HL-60/S4 treated with phorbol 12-myristate 13-acetate at 8.2 ng/mL for 4 days and 3 days (cell line): ENCODE results near the gene ACSM2B.
"Not testable (repeated sequence)": the region's sequence is repeated elsewhere in the genome, so short reads cannot be mapped to it uniquely, and the experiment has no call there.

Experiments
- in situ Hi-C: fragments of 300-500 bp; cut with MboI; formaldehyde crosslinking; loops from 2 replicates; pipeline ENCODE4 v1.15.0; 2022; ENCODE audit warnings: low sequenced_read_pairs

The ACSM2B gene, protein sequence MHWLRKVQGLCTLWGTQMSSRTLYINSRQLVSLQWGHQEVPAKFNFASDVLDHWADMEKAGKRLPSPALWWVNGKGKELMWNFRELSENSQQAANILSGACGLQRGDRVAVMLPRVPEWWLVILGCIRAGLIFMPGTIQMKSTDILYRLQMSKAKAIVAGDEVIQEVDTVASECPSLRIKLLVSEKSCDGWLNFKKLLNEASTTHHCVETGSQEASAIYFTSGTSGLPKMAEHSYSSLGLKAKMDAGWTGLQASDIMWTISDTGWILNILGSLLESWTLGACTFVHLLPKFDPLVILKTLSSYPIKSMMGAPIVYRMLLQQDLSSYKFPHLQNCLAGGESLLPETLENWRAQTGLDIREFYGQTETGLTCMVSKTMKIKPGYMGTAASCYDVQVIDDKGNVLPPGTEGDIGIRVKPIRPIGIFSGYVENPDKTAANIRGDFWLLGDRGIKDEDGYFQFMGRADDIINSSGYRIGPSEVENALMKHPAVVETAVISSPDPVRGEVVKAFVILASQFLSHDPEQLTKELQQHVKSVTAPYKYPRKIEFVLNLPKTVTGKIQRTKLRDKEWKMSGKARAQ

DNA sequence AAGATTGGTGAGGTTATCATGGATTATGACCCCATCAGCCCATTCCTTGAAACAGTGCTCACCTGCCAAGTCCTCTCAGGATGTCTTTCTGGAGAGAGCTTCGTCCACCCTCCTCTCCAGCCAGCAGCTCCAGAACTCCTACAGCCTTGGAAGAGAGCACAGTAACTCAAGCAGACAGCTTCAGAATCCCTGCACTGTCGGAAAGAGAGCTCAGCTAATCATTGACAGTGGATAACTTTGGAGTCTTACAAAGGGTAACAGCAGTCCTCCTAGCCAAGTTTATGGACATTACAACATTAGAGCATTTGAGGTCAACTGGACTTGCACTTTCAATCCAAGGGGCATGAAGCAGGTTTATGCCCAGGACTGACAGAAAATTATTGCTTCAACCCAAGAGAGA lies at the start of gene ACSM2B:
TSS of gene ACSM2B (minus strand) at position 223 of the 400 bp plus-strand sequence. CDS start 11,522 bp downstream, outside the sequence.
- in situ Hi-C loops: not testable (repeated sequence)

DNA sequence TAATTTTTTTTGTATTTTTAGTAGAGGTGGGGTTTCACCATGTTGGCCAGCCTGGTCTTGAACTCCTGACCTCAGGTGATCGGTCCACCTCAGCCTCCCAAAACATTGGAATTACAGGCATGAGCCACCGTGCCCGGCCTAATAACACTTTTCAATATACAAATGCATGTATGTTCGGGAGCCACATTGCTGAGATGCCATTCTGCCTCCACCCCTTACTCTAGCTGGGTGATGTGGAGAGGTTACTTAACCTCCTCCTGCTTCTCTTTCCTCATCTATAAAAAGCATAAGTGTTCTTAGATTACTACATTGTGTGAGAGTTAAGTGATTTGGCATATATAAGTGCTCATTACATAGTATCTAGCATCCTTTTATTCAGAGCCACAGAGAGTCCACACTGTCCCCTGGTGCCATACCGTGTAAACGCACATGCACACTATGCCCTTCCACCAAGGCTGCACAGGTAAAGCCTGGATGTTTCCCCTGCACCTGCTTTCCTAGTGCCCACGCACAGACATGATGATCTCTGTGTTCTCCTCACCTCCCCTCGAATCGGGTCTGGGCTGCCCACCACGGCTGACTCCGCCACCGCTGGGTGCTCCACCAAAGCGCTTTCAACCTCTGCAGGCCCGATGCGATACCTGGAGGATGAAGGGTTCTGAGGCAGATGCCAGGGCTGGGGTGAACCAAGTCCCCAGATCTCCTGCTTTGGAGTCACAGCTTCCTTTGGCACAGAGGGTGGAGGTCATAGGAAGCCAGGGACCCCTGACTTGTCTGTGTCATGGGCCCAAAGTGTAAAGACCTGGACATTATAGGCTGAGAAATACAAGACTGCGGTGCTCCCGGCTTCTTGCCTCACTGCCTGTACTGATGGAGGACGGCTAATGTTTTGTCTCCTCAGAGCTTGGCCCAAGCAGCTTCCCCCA lies 49.0 kb upstream of the ACSM2B start:
- in situ Hi-C loops: no loop called here

DNA sequence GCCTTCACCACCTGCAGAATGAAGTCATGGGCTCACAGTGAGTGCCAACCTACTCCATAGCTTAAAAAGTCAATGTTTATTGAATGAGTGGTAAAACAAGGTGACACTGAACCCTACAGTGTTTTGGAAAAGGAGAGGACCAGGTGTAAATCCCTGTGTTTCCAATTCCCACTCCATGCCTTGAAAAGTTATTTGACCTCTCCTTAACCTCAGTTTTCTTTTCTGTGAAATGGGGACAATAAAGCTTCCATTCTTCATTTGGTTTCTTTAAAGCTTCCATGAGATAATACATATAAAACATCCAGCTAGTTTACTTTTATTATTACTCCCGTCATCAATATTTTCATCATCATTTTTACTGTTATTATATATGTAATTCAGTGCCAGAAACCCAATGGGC lies 48.0 kb upstream of the ACSM2B start:
- in situ Hi-C loops: no loop called here

DNA sequence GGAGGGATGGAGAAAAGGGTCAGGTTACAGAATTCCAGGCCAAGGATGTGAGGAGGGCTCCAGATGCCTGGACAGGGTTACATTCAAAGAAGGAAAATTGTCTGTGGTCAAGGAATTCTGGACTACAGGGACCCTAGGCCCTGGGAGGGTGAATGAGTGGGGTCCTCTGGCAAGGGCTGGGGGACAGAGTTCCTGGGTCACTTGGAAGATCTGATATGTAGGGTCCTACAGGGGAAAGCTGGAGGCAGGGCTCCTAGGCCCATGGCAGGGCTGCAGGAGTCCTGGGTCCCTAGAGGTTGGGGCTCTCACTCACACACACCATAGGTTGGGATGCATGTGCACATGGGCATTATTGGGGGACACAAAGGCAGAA lies 46.3 kb upstream of the ACSM2B start:
- in situ Hi-C loops: no loop called here

DNA sequence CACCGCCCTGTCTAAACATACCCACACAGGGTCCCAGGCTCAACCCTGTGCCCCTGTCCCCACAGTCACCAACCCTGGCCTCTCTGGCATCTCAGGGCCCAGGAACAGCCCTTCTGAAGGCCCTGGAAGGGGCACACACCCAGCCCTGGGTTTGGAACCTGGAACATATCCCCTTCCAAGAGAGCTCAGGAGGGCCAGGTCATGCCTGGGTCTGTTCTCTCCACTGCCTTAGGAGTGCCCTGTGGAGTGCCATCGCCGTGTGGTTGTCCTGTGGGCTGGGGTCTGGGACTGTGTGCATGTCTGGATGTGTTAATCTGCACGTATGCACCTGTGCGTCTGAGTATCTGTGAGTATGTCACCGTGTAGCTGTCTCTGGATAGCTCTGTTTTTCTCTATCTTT lies 45.2 kb upstream of the ACSM2B start:
- in situ Hi-C loops: no loop called here

DNA sequence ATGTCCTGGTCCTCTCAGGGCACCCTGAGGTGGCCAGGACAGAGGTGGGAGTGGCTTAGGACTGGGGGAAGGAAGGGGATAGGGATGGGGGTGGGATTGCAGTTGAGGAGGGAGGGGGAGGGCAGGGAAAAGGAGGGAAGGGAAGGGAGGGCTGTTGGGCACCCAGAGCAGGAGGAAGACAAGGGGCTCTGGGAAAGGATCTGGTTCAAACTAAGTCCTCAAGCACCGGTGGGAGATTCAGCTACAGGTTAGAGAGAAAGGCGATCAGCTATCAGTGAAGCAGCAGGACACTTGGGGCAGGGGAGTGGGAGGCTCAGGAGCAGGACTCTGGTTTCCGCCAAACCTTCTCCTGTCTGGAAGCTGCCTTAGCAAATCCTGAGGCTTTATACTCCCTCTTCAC lies 44.6 kb upstream of the ACSM2B start:
- in situ Hi-C loops: no loop called here

DNA sequence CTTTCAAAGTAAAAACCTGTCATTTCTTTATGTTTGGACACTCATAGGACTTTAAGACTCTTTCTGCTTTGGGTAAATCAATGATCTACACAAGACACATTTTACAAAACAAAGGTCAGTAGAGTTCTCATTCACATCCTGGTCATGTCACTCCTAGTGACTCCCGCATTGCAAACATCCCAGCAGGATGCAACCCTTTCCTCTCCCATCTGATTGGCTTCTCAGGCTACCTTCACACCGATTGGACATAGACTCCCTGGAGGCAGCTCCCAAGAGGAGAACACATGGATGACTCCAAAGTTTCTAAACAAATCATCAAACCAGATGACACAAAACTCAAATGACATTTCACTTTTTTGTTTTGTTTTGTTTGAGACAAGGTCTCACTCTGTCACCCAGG lies 43.8 kb upstream of the ACSM2B start:
- in situ Hi-C loops: no loop called here

DNA sequence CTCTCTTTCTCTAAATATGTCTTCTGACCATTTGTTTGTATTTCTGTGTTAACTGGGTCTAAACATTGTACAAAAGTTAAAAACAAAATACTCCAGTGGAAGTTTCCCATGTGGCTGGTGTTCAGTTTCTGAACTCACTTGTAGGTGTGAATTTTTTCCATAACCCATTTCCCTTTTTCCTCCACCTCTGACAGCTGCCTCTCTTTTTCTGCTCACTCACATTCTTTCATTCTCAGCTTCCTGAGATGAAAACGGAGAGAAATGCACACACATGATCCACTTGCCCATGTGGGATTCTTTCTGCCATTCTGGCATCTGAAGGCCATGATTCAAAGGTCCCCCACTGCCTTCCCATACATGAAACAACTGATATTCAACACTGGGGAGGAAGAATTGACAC lies 41.1 kb upstream of the ACSM2B start:
- in situ Hi-C loops: no loop called here

DNA sequence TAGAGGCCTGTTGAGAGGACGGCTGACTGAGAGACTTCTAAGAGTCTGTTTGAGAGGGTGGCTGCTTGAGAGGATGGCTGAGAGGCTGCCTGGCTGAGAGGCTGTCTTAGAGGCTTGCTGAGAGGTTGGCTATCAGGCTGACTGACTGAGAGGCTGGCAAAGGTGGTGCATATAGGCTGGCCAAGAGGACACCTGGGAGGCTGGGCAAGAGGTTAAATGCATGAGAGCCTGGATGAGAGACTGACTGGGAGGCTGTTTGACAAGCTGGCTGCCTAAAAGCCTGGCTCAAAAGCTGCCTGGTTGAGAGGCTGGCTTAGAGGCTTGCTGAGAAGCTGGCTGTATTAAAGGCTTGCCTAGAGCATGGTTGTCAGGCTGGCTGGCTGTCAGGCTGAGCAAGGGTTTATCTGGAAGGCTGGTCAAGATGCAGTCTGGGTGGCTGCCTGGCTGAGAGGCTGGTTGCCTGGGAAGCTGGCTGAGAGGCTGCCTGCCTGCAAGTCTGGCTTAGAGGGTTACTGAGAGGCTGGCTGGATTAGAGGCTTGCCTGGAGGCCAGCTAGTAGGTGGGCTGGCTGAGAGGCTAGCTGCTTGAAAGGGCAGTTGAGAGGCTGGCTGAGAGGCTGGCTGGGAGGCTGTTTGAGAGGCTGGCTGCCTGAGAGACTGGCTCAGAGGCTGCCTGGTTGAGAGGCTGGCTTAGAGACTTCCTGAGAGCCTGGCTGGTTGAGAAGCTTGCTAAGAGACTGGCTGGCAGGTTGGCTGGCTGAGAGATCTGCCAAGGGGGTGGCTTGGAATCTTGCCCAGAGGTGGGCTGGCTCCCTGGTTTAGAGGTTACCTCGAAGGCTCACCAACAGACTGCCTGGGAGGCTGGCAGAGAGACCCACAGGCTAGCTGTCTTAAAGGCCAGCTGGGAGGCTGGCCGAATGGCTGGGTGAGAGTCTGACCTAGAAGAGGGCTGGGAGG lies 38.3 kb upstream of the ACSM2B start:
- in situ Hi-C loops: no loop called here

DNA sequence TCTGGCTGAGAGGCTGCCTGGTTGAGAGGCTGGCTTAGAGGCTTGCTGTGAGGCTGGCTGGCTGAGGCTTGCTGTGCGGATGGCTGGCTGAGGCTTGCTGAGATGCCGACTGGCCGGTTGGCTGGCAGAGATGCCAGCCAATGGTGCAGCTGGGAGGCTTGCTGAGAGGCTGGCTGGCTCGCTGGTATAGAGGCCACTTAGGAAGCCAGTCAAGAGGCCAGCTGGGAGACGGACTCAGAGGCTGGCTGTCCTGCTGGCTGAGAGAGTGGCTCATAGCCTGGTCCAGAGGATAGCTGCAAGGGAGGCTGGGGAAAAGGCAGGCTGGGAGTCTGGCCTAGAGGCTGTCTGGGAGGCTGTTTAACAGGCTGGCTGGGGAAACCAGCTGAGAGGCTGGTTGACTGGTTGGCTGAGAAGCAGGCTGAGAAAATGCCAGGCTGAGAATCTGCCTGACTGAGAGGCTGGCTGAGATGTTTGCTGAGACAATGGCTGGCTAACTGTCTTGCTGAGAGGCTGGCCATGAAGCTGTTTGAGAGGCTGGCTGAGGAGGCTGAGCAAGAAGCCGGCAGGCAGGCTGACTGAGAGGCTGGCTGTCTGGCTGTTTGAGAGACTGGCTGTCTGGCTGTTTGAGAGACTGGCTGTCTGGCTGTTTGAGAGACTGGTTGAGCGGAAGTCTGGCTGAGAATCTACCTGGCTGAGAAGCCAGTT lies 37.5 kb upstream of the ACSM2B start:
- in situ Hi-C loops: no loop called here

DNA sequence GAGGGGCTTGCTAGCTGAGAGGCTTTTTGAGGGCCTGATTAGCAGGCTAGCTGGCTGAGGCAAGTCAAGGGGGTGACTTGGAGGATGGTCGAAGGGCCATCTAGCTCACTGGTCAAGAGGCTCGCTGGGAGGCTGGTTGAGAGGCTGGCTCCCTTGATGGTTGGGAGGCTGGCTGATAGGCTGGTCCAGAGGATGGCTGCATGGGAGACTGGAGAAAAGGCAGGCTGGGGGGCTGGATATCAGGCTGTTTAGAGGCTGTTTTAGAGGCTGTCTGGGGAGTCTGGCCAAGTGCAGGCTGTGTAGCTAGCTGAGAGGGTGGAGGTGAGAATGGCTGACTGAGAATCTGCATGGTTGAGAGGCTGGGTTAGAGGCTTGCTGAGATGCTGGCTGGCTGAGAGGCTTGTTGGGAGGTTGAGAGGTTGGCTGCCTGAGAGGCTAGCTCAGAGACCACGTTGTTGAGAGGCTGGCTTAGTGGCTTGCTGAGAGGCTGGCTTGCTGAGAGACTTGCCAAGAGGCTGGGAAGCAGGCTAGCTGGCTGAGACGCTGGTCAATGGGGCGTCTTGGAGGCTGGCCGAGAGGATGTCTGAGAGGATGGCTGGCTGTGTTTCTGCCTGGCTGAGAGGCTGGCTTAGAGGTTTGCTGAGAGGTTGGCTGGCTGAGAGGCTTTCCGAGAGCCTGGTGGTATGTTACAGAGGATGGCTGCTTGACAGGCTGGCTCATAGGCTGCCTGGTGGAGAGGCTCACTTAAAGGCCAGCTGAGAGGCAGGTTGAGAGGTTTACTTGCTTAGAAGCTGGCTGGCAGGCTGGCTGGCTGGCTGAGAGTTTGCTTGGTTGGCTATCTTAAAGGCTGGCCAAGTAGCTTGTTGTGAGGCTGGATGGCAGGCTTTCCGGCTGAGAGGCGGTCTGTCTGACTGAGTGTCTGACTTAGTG lies 36.6 kb upstream of the ACSM2B start:
- in situ Hi-C loops: no loop called here

DNA sequence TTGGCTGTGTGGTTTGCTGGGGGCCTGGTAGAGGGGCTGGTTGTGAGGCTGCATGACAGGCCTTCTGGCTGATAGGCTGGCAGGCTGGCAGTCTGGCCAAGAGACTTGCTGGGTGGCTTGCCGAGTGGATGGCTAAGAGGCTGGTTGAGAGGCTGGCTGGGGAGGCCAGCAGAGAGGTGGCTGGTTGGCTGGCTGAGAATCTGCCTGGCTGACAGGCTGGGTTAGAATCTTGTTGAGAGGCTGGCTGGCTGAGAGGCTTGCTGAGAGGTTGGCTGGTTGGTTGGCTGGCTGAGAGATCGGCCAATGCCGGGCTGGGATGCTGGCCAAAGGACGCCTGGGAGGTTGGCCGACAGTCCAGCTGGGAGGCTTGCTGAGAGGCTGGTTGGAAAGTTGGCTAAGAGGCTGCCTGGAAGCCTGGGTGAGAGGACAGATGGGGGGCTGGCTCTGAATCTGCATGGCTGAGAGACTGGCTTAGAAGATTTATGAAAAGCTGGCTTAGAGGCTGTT lies 35.9 kb upstream of the ACSM2B start:
- in situ Hi-C loops: no loop called here

DNA sequence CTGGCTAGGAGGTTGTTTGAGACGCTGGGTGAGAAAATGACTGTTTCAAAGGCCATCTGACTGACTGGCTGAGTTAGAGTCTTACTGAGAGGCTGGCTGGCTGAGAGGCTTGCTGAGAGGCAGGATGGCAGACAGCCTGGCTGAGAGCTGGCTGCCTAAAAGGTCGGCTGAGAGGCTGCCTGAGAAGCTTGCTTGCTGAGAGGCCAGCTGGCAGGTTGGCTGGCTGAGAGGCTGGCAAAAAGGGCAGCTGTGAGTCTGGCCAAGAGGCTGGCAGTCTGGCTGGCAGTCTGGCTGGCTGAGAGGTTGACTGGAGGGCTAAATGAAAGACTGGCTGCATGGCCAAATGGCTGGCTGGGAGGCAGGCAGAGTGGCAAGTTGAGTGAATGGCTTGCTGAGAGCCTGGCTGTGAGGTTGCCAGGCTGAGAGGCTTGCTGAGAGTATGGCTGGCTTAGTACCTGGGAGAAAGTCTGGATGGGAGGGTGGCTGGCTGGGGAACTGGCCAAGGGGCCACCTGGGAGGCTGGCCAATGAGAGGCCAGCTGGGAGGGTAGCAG lies 35.3 kb upstream of the ACSM2B start:
- in situ Hi-C loops: no loop called here

DNA sequence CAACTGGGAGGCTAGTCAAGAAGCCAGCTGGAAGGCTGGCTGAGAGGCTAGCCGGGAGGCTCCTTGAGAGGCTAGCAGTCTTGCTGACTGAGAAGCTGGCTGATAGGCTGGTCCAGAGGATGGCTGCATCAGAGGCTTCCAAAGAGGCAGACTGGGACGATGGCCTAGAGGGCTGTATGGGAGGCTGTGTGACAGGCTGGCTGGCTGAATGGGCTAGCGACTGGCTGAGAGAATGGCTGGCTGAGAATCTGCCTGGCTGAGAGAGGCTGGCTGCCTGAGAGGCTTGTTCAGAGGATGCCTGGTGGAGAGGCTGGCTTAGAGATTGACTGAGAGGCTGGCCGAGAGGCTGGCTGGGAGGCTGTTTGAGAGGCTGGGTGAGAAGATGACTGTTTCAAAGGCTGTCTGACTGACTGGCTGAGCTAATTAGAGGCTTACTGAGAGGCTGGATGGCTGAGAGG lies 34.8 kb upstream of the ACSM2B start:
- in situ Hi-C loops: no loop called here

DNA sequence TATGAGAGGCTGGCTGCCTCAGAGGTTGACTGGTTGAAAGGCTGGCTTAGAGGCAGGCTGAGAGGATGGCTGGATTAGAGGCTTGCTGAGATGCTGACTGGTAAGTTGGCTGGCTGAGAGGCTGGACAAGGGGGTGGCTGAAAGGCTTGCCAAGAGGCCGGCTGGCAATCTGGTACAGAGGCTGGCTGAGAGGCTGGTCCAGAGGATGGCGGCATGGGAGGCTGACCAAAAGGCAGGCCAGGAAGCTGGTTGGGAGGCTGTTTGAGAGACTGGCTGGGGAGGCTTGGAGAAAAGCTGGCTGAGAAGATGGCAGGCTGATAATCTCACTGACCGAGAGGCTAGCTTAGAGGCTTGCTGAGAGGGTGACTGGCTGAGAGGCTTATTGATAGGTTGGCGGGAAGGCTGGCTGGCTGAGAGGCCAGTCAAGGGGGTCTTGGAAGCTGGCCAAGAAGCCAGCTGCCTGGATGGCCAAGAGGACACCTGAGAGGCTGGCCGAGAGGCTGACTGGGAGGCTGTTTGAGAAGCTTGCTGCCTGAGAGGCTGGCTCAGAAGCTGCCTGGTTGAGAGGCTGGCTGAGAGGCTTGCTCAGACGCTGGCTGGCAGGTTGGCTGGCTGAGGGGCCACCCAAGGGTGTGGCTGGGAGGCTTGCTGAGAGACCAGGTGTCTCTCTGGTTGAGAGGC lies 34.2 kb upstream of the ACSM2B start:
- in situ Hi-C loops: no loop called here

DNA sequence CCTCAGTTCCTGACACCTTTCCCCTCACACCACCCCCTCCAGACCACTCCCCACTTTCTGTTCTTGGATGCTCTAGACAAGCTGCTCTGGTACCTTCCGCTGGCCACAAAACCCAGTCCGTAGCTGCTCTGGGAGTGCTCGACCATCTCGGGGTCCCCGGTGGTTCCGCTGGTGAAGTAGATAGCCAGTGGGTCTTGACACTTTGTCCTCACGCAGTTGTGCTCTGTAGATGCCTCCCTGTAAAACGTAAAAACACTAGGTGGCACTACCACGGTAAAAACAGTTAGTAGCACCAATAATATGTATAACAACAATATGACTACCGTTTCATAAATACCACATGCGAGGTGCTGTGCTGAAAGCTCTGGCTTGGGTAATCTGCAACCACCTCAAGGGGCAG lies 26.0 kb upstream of the ACSM2B start:
- in situ Hi-C loops: not testable (repeated sequence)

DNA sequence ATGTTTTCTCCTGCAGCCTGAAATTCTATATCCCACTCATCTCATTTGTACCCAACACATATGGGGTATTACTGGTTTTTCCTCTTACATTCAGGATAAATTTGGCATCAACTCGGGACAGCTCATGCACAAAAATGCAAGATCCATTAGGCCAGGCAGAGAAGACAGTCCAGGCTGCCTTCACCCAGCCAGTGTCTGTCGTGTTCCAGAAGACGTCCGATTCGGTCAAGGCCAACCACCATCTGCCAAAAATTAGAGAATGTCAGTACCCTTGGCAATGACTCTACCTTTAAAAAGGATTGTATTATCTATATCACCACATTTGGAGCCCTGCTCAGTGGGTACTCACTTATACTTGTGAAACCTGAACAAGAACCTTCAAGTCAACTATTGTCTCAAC lies 23.3 kb upstream of the ACSM2B start:
- in situ Hi-C loops: not testable (repeated sequence)
